GM19463 (cell line): ENCODE results near the gene CYS1.
"Not testable (repeated sequence)": the region's sequence is repeated elsewhere in the genome, so short reads cannot be mapped to it uniquely, and the experiment has no call there.

Experiments used
- ATAC-seq: cut with Tn5 transposase; IDR thresholded peaks from one replicate; pipeline ENCODE4 v1.9.1; 2021; ENCODE audit warnings: mild to moderate bottlenecking, moderate library complexity; ENCODE audit not compliant: unreplicated experiment

Gene CYS1

GRCh38 chr2:10014418-10015190 lies 65.6 kb downstream of the CYS1 start:
- no peak for ATAC-seq

DNA sequence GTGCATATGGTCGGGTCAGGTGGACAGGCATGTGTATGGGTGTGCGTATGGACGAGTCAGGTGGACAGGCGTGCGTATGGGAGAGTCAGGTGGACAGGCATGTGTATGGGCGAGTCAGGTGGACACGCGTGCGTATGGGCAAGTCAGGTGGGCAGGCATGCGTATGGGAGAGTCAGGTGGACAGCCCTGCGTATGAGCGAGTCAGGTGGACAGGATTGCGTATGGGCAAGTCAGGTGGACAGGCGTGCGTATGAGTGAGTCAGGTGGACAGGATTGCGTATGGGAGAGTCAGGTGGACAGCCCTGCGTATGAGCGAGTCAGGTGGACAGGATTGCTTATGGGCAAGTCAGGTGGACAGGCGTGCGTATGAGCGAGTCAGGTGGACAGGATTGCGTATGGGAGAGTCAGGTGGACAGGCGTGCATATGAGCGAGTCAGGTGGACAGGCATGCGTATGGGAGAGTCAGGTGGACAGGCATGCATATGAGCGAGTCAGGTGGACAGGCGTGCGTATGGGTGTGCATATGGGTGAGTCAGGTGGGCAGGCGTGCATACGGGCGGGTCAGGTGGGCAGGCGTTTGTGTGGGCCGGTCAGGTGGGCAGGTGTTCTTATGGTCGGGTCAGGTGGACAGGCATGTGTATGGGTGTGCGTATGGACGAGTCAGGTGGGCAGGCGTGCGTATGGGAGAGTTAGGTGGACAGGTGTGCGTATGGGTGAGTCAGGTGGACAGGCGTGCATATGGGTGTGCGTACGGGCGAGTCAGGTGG lies 66.4 kb downstream of the CYS1 start:
- not testable (repeated sequence) for ATAC-seq

DNA sequence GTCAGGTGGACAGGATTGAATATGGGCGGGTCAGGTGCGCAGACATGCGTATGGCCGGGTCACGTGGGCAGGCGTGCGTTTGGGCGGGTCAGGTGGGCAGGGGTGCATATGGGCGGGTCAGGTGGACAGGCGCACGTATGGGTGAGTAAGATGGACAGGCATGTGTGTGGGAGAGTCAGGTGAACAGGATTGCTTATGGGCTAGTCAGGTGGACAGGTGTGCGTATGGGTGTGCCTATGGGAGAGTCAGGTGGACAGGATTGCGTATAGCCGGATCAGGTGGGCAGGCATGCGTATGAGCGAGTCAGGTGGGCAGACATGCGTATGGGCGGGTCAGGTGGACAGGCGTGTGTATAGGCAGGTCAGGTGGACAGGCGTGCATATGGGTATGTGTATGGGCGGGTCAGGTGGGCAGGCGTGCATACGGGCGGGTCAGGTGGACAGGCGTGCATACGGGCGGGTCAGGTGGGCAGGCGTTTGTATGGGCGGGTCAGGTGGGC lies 67.2 kb downstream of the CYS1 start:
- ATAC-seq: no peak

GRCh38 chr2:10012366-10012962 lies 67.7 kb downstream of the CYS1 start:
- not testable (repeated sequence) for ATAC-seq

DNA sequence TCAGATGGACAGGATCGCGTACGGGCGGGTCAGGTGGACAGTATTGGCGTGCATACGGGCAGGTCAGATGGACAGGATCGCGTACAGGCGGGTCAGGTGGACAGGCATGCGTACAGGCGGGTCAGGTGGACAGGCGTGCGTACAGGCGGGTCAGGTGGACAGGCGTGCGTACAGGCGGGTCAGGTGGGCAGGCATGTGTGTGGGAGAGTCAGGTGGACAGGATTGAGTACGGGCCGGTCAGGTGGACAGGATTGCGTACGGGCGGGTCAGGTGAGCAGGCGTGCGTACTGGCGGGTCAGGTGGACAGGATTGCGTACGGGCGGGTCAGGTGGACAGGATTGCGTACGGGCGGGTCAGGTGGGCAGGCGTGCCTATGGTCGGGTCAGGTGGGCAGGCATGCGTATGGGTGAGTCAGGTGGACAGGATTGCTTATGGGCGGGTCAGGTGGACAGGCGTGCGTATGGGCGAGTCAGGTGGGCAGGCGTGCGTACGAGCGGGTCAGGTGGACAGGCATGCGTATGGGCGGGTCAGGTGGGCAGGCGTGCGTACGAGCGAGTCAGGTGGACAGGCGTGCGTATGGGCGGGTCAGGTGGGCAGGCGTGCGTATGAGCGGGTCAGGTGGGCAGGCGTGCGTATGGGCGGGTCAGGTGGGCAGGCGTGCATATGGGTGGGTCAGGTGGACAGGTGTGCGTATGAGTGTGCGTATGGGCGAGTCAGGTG lies 68.4 kb downstream of the CYS1 start:
- not testable (repeated sequence) for ATAC-seq

DNA sequence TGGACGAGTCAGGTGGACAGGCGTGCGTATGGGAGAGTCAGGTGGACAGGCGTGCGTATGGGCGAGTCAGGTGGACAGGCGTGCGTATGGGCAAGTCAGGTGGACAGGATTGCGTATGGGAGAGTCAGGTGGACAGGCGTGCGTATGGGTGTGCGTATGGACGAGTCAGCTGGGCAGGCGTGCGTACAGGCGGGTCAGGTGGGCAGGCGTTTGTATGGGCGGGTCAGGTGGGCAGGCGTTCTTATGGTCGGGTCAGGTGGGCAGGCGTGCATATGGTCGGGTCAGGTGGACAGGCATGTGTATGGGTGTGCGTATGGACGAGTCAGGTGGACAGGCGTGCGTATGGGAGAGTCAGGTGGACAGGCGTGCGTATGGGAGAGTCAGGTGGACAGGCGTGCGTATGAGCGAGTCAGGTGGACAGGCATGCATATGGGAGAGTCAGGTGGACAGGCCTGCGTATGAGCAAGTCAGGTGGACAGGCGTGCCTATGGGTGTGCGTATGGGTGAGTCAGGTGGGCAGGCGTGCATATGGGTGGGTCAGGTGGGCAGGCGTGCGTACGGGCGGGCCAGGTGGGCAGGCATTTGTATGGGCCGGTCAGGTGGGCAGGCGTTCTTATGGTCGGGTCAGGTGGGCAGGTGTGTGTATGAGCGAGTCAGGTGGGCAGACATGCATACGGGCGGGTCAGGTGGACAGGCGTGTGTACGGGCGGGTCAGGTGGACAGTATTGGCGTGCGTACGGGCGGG lies 69.2 kb downstream of the CYS1 start:
- not testable (repeated sequence) for ATAC-seq

DNA sequence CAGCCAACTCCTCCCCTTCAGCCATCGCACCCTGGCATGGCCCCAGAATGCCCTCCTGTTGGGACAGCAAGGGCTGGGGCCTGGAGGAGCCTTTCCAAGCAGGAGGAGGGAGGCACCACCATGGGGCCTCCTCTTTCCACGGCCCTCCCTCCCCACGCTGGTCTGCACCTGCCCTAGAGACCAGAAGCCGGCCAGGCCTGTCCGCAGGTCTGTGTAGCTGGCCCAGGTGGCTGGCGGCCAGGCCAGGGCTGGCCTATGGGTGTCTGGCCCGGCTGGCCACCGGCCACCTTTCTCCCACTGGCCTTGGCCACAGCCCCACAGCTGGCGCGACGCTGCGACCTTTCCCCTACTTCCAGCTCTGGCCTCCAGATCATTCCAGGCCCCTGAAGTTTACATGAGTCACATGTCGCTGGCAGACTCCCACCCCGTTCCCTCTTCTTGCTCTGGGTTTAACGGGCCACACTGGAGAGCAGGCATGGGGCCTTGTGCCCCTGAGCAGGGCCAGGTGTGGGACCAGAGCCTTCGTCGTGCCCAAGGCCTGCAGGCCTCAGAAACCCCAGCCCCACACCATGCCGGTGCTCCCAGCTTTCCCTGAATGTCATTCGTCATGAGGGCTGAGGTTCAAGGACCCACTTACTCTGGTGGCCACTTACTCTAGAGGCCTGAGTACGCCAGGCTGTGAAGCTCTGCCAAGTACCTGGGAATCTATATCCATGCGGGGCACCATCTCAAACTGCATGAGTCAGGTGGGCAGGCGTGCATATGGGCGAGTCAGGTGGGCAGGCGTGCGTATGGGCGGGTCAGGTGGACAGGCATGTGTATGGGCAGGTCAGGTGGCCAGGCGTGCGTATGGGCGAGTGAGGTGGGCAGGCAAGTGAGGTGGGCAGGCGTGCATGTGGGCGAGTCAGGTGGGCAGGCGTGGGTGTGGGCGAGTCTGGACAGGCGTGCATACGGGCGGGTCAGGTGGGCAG lies 70.1 kb downstream of the CYS1 start:
- ATAC-seq: no peak

- no peak for ATAC-seq
These were observed 70.9 kb downstream of the CYS1 start for GRCh38 chr2:10009271-10009810.

GRCh38 chr2:10008809-10009176 lies 71.4 kb downstream of the CYS1 start:
- ATAC-seq: no peak

GRCh38 chr2:10007921-10008808 lies 72.0 kb downstream of the CYS1 start:
- ATAC-seq: no peak

- no peak for ATAC-seq
These were observed 72.8 kb downstream of the CYS1 start for GRCh38 chr2:10007435-10007834.
